ENCODE measurements around the gene NFIB. TPM values are rescaled to one million over a fixed set of nuclear protein-coding genes. Genes with fewer than 3 reads are reported as not detected.

Gene NFIB
- total RNA-seq, 1 experiment from 2014 or later: 14.3 TPM

- Histone ChIP-seq H4K20me1 (ENCODE audit: control insufficient read depth, insufficient read depth, insufficient read length) (no peaks in the 10 kb centered on the region), H3K27ac (ENCODE audit: insufficient read length, low read depth, low read length) (no peak overlapping the region), H3K56ac (ENCODE audit: insufficient read length, low read depth, low read length) (no peak overlapping the region), H2AK5ac (ENCODE audit: insufficient read length, low read length) (no peak overlapping the region), H3K79me2 (ENCODE audit: insufficient read depth, low read length) (no peaks in the 10 kb centered on the region), H2AFZ (ENCODE audit: low read length) (no peak overlapping the region), H2BK12ac (ENCODE audit: insufficient read length, low read depth, low read length) (no peak overlapping the region), H3K4me2 (ENCODE audit: insufficient read depth, insufficient read length, low read length) (no peak overlapping the region), H3K14ac (ENCODE audit: insufficient read depth, low read length) (no peak overlapping the region), H2BK5ac (ENCODE audit: insufficient read length, low read length) (no peak overlapping the region), H4K91ac (ENCODE audit: insufficient read length, low read depth, low read length) (no peak overlapping the region), H4K5ac (ENCODE audit: insufficient read length, low read depth, low read length) (no peak overlapping the region), H3K9ac (ENCODE audit: extremely low read depth, insufficient read length, low read length) (no peak overlapping the region), H2BK20ac (ENCODE audit: low read depth, low read length, poor library complexity, severe bottlenecking) (no peak overlapping the region), H3K9me3 (ENCODE audit: control insufficient read depth, low read depth, low read length) (no peaks in the 10 kb centered on the region), H3K79me1 (ENCODE audit: insufficient read depth, low read depth, low read length, poor library complexity, severe bottlenecking) (no peaks in the 10 kb centered on the region), H3K23me2 (ENCODE audit: insufficient read length, low read depth, low read length, poor library complexity, severe bottlenecking) (no peaks in the 10 kb centered on the region), H2BK120ac (ENCODE audit: low read depth, low read length, poor library complexity, severe bottlenecking) (no peak overlapping the region), H3K27me3 (ENCODE audit: insufficient read depth, low read length) (no peaks in the 10 kb centered on the region), H3K18ac (ENCODE audit: insufficient read length, low read depth, low read length) (no peak overlapping the region), H2BK15ac (ENCODE audit: low read depth, low read length) (no peak overlapping the region), H3K23ac (ENCODE audit: insufficient read length, low read depth, low read length) (no peak overlapping the region), H3T11ph (ENCODE audit: low read length) (no peak overlapping the region), H3K4ac (ENCODE audit: low read depth, low read length) (no peak overlapping the region), H4K8ac (replicated peaks; ENCODE audit: insufficient read length, low read depth, low read length) (no peak overlapping the region), H3K4me1 (ENCODE audit: insufficient read depth, low read length) (no peaks in the 10 kb centered on the region)
- Mint-ChIP-seq H3K27me3 (ENCODE audit: low read depth) (no peaks in the 10 kb centered on the region), H3K4me1 (no peaks in the 10 kb centered on the region), H3K9me3 (no peaks in the 10 kb centered on the region), H3K4me3 (no peak overlapping the region), H3K36me3 (ENCODE audit: insufficient read depth in 1 of 3, low read depth in 3 of 3) (no peaks in the 10 kb centered on the region), H3K27ac (no peak overlapping the region)
- no peak for TF ChIP-seq CTCF (conservative IDR thresholded peaks at IDR 0.05)
- no CpG with 5 or more reads among the region's 11 CpGs for WGBS (ENCODE audit: extremely low coverage, insufficient read length, low lambda C conversion rate)
- no peak for DNase-seq
Observed at GRCh38 chr9:14131356-14132088, 182.4 kb downstream of the NFIB start.

All from H9 (cell line).